ENCODE data around the gene HLA-F. TPM values are rescaled to one million over a fixed set of nuclear protein-coding genes. Genes with fewer than 3 reads are reported as not detected.

HLA-F gene
- total RNA-seq, 1 donor from 2014 or later = 12.5 TPM

GRCh38 chr6:29759457-29759856, 36.2 kb downstream of the HLA-F start:
- Mint-ChIP-seq H3K9me3 (ENCODE audit: unreplicated experiment) (no peaks in the 10 kb centered on the region), H3K36me3 (ENCODE audit: unreplicated experiment) (no peaks in the 10 kb centered on the region), H3K27ac (ENCODE audit: unreplicated experiment) (no peak overlapping the region), H3K27me3 (ENCODE audit: unreplicated experiment) (peaks cover 13% of the 10 kb centered on the region), H3K4me3 (ENCODE audit: unreplicated experiment) (no peak overlapping the region), H3K4me1 (ENCODE audit: unreplicated experiment) (peaks cover 8% of the 10 kb centered on the region)
- no peak for TF ChIP-seq CTCF (IDR thresholded peaks at IDR 0.05)
- DNase-seq (ENCODE audit: extremely low spot score, unreplicated experiment) = peak; percentile 44

- no peaks in the 10 kb centered on the region for H3K36me3 Mint-ChIP-seq (ENCODE audit: unreplicated experiment)
- H3K27ac Mint-ChIP-seq (ENCODE audit: unreplicated experiment) = no peak overlapping the region
- TF ChIP-seq CTCF (IDR thresholded peaks at IDR 0.05) = no peak
- peaks cover 13% of the 10 kb centered on the region for H3K27me3 Mint-ChIP-seq (ENCODE audit: unreplicated experiment)
- no peaks in the 10 kb centered on the region for H3K9me3 Mint-ChIP-seq (ENCODE audit: unreplicated experiment)
- H3K4me1 Mint-ChIP-seq (ENCODE audit: unreplicated experiment) = peaks cover 8% of the 10 kb centered on the region
- no peak for DNase-seq (ENCODE audit: extremely low spot score, unreplicated experiment)
- H3K4me3 Mint-ChIP-seq (ENCODE audit: unreplicated experiment) = no peak overlapping the region
These were observed 37.1 kb downstream of the HLA-F start for GRCh38 chr6:29760328-29760727.

- Mint-ChIP-seq H3K27ac (ENCODE audit: unreplicated experiment) (no peak overlapping the region), H3K36me3 (ENCODE audit: unreplicated experiment) (no peaks in the 10 kb centered on the region)
- TF ChIP-seq CTCF (IDR thresholded peaks at IDR 0.05) = no peak
These were observed 38.8 kb downstream of the HLA-F start for GRCh38 chr6:29762051-29762450.

GRCh38 chr6:29762781-29763214, 39.6 kb downstream of the HLA-F start:
- Mint-ChIP-seq H3K4me1 (ENCODE audit: unreplicated experiment) (peaks cover 8% of the 10 kb centered on the region), H3K27ac (ENCODE audit: unreplicated experiment) (no peak overlapping the region), H3K4me3 (ENCODE audit: unreplicated experiment) (no peak overlapping the region), H3K27me3 (ENCODE audit: unreplicated experiment) (peaks cover 12% of the 10 kb centered on the region), H3K36me3 (ENCODE audit: unreplicated experiment) (no peaks in the 10 kb centered on the region), H3K9me3 (ENCODE audit: unreplicated experiment) (no peaks in the 10 kb centered on the region)
- DNase-seq (ENCODE audit: extremely low spot score, unreplicated experiment) = no peak
- TF ChIP-seq CTCF (IDR thresholded peaks at IDR 0.05) = no peak

More at GRCh38 chr6:29762051-29762450, 38.8 kb downstream of the HLA-F start:
- Mint-ChIP-seq H3K27me3 (ENCODE audit: unreplicated experiment) (peaks cover 9% of the 10 kb centered on the region), H3K9me3 (ENCODE audit: unreplicated experiment) (no peaks in the 10 kb centered on the region), H3K4me1 (ENCODE audit: unreplicated experiment) (peaks cover 8% of the 10 kb centered on the region), H3K4me3 (ENCODE audit: unreplicated experiment) (no peak overlapping the region)
- DNase-seq (ENCODE audit: extremely low spot score, unreplicated experiment) = peak; percentile 78

GRCh38 chr6:29763491-29764289, 40.5 kb downstream of the HLA-F start:
- no peak for TF ChIP-seq CTCF (IDR thresholded peaks at IDR 0.05)
- DNase-seq (ENCODE audit: extremely low spot score, unreplicated experiment) = peak; percentile 70
- Mint-ChIP-seq H3K9me3 (ENCODE audit: unreplicated experiment) (no peaks in the 10 kb centered on the region), H3K4me1 (ENCODE audit: unreplicated experiment) (peaks cover 8% of the 10 kb centered on the region), H3K27ac (ENCODE audit: unreplicated experiment) (peak overlapping the region; percentile 20), H3K27me3 (ENCODE audit: unreplicated experiment) (peaks cover 17% of the 10 kb centered on the region), H3K4me3 (ENCODE audit: unreplicated experiment) (no peak overlapping the region), H3K36me3 (ENCODE audit: unreplicated experiment) (no peaks in the 10 kb centered on the region)
